Caco-2 (cell line): ENCODE results near the gene MINDY3. TPM values are rescaled to one million over a fixed set of nuclear protein-coding genes. Genes with fewer than 3 reads are reported as not detected.

Experiments
- BruUV-seq: library from RNA; stranded (reverse); fragments of 400-500 nt; replicated peaks from 2 replicates; lab custom pipeline; 2021; lab: Mats Ljungman, UMichigan
- CTCF ChIA-PET: fragments of 300-600 bp; sonication (Branson Sonifier 250); formaldehyde crosslinking; loops from one replicate; lab custom pipeline; 2022; ENCODE audit warnings: antibody characterized with exemption; lab: Charles Lee
- POLR2A ChIA-PET: fragments of 300-600 bp; sonication (Branson Sonifier 250); formaldehyde crosslinking; loops from one replicate; lab custom pipeline; 2022; ENCODE audit warnings: antibody characterized with exemption; lab: Charles Lee
- DNase-seq, 2 experiments: peaks; one replicate each; pipeline versions ENCODE4 v3.0.0 to v3.0.0-alpha.2; 2020 to 2022
- H3K27me3 ChIP-seq: replicated peaks from 2 replicates; pipeline ENCODE4 v1.6.0; 2011; ENCODE audit warnings: low read length; ENCODE audit not compliant: control insufficient read depth, insufficient read depth
- H3K36me3 ChIP-seq: 2 replicates; pipeline ENCODE4 v1.5.1; 2011; ENCODE audit warnings: low read length; ENCODE audit not compliant: control insufficient read depth, insufficient read depth
- H3K4me1 ChIP-seq: fragments of 250-450 bp; sonication (Bioruptor Pico); 2 replicates; pipeline ENCODE4 v1.5.1; 2020; ENCODE audit warnings: mild to moderate bottlenecking
- H3K4me3 ChIP-seq: 2 replicates; pipeline ENCODE4 v1.5.1; 2011; ENCODE audit warnings: low read depth, mild to moderate bottlenecking, control low read depth, low read length
- H3K9me3 ChIP-seq: fragments of 250-450 bp; sonication (Bioruptor Pico); 2 replicates; pipeline ENCODE4 v1.5.1; 2020; ENCODE audit warnings: mild to moderate bottlenecking, moderate library complexity
- H3K27ac Mint-ChIP-seq: one replicate; pipeline ENCODE4 v1.8.0; 2022; ENCODE audit warnings: mixed read lengths; ENCODE audit not compliant: unreplicated experiment
- H3K27me3 Mint-ChIP-seq: one replicate; pipeline ENCODE4 v1.8.0; 2022; ENCODE audit warnings: mixed read lengths; ENCODE audit not compliant: insufficient read depth, unreplicated experiment
- H3K36me3 Mint-ChIP-seq: one replicate; pipeline ENCODE4 v1.8.0; 2022; ENCODE audit warnings: mild to moderate bottlenecking, mixed read lengths; ENCODE audit not compliant: insufficient read depth, unreplicated experiment
- H3K4me1 Mint-ChIP-seq: one replicate; pipeline ENCODE4 v1.8.0; 2022; ENCODE audit warnings: low read depth, mixed read lengths; ENCODE audit not compliant: unreplicated experiment
- H3K4me3 Mint-ChIP-seq: one replicate; pipeline ENCODE4 v1.8.0; 2022; ENCODE audit warnings: mild to moderate bottlenecking, moderate library complexity, mixed read lengths; ENCODE audit not compliant: unreplicated experiment
- H3K9me3 Mint-ChIP-seq: one replicate; pipeline ENCODE4 v1.8.0; 2022; ENCODE audit warnings: mixed read lengths; ENCODE audit not compliant: unreplicated experiment
- intact Hi-C: fragments of 100-400 bp; cut with micrococcal nuclease; formaldehyde crosslinking; loops from one replicate; pipeline ENCODE4 v1.10.0; 2022; ENCODE audit not compliant: unreplicated experiment
- total RNA-seq: library from RNA; stranded (reverse); gene quantifications from 2 replicates; pipeline ENCODE4 v1.2.3, GENCODE V29; 2022
- TF ChIP-seq, protein P1 (sequence below), 2 experiments: fragments of 200-600 bp in 1 of 2; IDR thresholded peaks; 1 replicate in 1 of 2; 2 replicates in 1 of 2; pipeline versions ENCODE4 v1.5.1 to v1.8.0; 2011 to 2022; ENCODE audit warnings: antibody characterized with exemption in 1 of 2, control low read depth in 1 of 2, inconsistent platforms in 1 of 2, low read depth in 1 of 2, low read length in 1 of 2, mild to moderate bottlenecking in 1 of 2, moderate library complexity in 1 of 2; ENCODE audit not compliant: insufficient read depth in 1 of 2, severe bottlenecking in 1 of 2, unreplicated experiment in 1 of 2

Gene MINDY3
- total RNA-seq, 1 experiment from 2014 or later, result 25.9 TPM

DNA sequence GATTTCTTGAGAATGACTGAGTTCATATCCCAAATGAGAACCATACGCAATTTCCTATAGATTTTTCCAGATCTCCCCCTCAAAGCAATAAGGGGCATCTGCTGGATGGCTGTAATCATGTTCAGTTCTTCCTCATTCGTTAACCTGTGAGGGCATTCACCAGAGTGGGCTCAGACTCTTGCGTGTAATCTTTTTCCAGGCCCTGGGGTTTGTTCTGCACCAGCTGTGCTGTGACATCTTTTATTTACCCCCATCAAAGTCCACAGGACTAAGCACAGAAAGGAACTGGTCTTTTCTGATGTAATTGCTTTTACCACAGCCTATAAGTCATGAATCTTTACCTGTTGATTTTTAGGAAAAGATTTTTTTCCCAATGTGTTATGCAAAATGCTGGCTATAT, 112.7 kb downstream of the MINDY3 start:
- no peaks in the 10 kb centered on the region for H3K9me3 Mint-ChIP-seq
- Histone ChIP-seq H3K4me1 (no peaks in the 10 kb centered on the region), H3K9me3 (no peaks in the 10 kb centered on the region), H3K4me3 (no peak overlapping the region), H3K36me3 (no peaks in the 10 kb centered on the region), H3K27me3 (no peaks in the 10 kb centered on the region)
- no TSS peak for BruUV-seq
- POLR2A ChIA-PET, result no interaction called here
- no peaks in the 10 kb centered on the region for H3K36me3 Mint-ChIP-seq
- intact Hi-C loops, result no loop called here
- H3K4me3 Mint-ChIP-seq, result no peak overlapping the region
- CTCF ChIA-PET, result interaction anchor here (0.6 kb wide), 1 partner anchor 457 kb away, joined by 3 read pairs; no protein-coding TSS in a partner anchor
- H3K4me1 Mint-ChIP-seq, result no peaks in the 10 kb centered on the region
- H3K27ac Mint-ChIP-seq, result no peak overlapping the region
- peaks cover 17% of the 10 kb centered on the region for H3K27me3 Mint-ChIP-seq
- TF ChIP-seq, protein P1, sequence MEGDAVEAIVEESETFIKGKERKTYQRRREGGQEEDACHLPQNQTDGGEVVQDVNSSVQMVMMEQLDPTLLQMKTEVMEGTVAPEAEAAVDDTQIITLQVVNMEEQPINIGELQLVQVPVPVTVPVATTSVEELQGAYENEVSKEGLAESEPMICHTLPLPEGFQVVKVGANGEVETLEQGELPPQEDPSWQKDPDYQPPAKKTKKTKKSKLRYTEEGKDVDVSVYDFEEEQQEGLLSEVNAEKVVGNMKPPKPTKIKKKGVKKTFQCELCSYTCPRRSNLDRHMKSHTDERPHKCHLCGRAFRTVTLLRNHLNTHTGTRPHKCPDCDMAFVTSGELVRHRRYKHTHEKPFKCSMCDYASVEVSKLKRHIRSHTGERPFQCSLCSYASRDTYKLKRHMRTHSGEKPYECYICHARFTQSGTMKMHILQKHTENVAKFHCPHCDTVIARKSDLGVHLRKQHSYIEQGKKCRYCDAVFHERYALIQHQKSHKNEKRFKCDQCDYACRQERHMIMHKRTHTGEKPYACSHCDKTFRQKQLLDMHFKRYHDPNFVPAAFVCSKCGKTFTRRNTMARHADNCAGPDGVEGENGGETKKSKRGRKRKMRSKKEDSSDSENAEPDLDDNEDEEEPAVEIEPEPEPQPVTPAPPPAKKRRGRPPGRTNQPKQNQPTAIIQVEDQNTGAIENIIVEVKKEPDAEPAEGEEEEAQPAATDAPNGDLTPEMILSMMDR (IDR thresholded peaks at IDR 0.05; ENCODE audit: insufficient read depth in 1 of 2, low read depth in 1 of 2, low read length in 1 of 2, severe bottlenecking in 1 of 2, unreplicated experiment in 1 of 2), result no peak
- DNase-seq, result no peak

- no TSS peak for BruUV-seq
- H3K4me1 ChIP-seq, result no peaks in the 10 kb centered on the region
- Mint-ChIP-seq H3K9me3 (no peaks in the 10 kb centered on the region), H3K36me3 (no peaks in the 10 kb centered on the region), H3K4me3 (no peak overlapping the region), H3K27ac (no peak overlapping the region), H3K4me1 (no peaks in the 10 kb centered on the region), H3K27me3 (peaks cover 25% of the 10 kb centered on the region)
- H3K27me3 ChIP-seq, result no peaks in the 10 kb centered on the region
- intact Hi-C loops, result no loop called here
- ChIA-PET POLR2A (no interaction called here), CTCF (no interaction called here)
- no peaks in the 10 kb centered on the region for H3K36me3 ChIP-seq
- H3K4me3 ChIP-seq, result no peak overlapping the region
- TF ChIP-seq, protein P1 (IDR thresholded peaks at IDR 0.05; ENCODE audit: insufficient read depth in 1 of 2, low read depth in 1 of 2, low read length in 1 of 2, severe bottlenecking in 1 of 2, unreplicated experiment in 1 of 2), result no peak
- no peak for DNase-seq
- no peaks in the 10 kb centered on the region for H3K9me3 ChIP-seq
These were observed 114.6 kb downstream of the MINDY3 start for GRCh38 chr10:15745751-15746150.

DNA sequence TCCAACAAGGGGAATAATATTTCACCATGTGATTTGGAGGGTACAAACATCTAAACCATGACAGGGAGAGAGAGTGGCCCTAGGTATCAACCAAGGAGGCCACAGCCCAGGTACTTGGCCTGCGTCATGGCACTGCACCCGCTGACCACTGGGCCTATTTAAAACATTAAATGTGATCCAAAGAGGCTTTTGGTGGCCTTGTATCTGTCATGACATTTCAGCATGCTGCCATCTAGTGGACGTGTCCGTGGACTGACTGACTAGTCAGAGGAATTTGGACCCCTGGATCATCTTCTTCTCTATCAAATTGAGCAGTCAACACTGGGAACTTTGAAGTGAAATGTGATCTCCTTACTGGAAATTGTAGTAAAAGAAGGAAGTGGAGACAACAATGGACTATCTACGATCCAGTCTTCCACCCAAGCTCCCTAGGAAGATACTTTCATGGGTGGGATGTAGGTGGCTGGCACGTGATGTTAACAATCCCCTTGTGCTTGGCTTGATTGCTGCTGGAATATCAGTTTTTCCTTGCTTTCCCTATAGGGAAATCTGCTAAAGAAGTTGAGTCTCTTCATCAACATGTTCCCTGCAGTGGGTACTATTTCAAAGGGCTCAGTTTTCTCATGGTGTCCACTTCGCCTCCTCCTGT, 116.0 kb downstream of the MINDY3 start:
- Mint-ChIP-seq H3K4me3 (no peak overlapping the region), H3K27ac (no peak overlapping the region), H3K4me1 (no peaks in the 10 kb centered on the region), H3K9me3 (no peaks in the 10 kb centered on the region), H3K27me3 (peaks cover 26% of the 10 kb centered on the region), H3K36me3 (no peaks in the 10 kb centered on the region)
- TF ChIP-seq, protein P1 (IDR thresholded peaks at IDR 0.05; ENCODE audit: insufficient read depth in 1 of 2, low read depth in 1 of 2, low read length in 1 of 2, severe bottlenecking in 1 of 2, unreplicated experiment in 1 of 2), result peak; percentile 66 to 85
- intact Hi-C loops, result loop anchor here (1.0 kb wide), 2 partner anchors 310 to 316 kb away; no protein-coding TSS in a partner anchor
- no TSS peak for BruUV-seq
- peak; percentile 69 to 75 for DNase-seq
- no peaks in the 10 kb centered on the region for H3K4me1 ChIP-seq
- no peaks in the 10 kb centered on the region for H3K9me3 ChIP-seq
- ChIA-PET POLR2A (no interaction called here), CTCF (no interaction called here)
- H3K4me3 ChIP-seq, result no peak overlapping the region
- H3K27me3 ChIP-seq, result no peaks in the 10 kb centered on the region
- H3K36me3 ChIP-seq, result no peaks in the 10 kb centered on the region
